HCT116 (cell line): ENCODE measurements around the gene KRTAP17-1.
"Not testable (repeated sequence)": the region's sequence is repeated elsewhere in the genome, so short reads cannot be mapped to it uniquely, and the experiment has no call there.

Experiments used
- EGR1 ChIP-seq: IDR thresholded peaks from 2 replicates; pipeline ENCODE4 v1.6.1; 2012; ENCODE audit warnings: low read depth
- EZH2 ChIP-seq: fragments of 200-600 bp; sonication (generic); IDR thresholded peaks from 2 replicates; pipeline ENCODE4 v1.6.1; 2017; ENCODE audit warnings: antibody characterized with exemption, mixed run types
- EZH2phosphoT487 ChIP-seq: fragments of 200-600 bp; IDR thresholded peaks from 2 replicates; pipeline ENCODE4 v1.6.1; 2018; ENCODE audit warnings: antibody characterized with exemption, borderline replicate concordance
- POLR2A ChIP-seq: IDR thresholded peaks from 2 replicates; pipeline ENCODE4 v1.7.0; 2011; ENCODE audit warnings: borderline replicate concordance; ENCODE audit not compliant: insufficient read depth, insufficient read length; ENCODE audit errors: extremely low read depth
- POLR2AphosphoS5 ChIP-seq: IDR thresholded peaks from 2 replicates; pipeline ENCODE4 v1.6.1; 2011; ENCODE audit warnings: mild to moderate bottlenecking, low read depth, low read length, moderate library complexity
- RAD21 ChIP-seq: IDR thresholded peaks from 2 replicates; pipeline ENCODE4 v1.6.1; 2012; ENCODE audit warnings: low read depth, mild to moderate bottlenecking
- SP1 ChIP-seq: IDR thresholded peaks from 2 replicates; pipeline ENCODE4 v1.6.1; 2012; ENCODE audit warnings: low read depth
- TF ChIP-seq, protein P1 (sequence below), 3 experiments: fragments of 200-600 bp in 1 of 3; sonication (generic) in 1 of 3; IDR thresholded peaks in 2 of 3; conservative IDR thresholded peaks in 1 of 3; 2 replicates each; pipeline ENCODE4 v1.5.1; 2012 to 2017; ENCODE audit warnings: low read depth in 2 of 3, low read length in 2 of 3, antibody characterized with exemption in 1 of 3, borderline replicate concordance in 1 of 3, control low read depth in 1 of 3, mild to moderate bottlenecking in 1 of 3, mixed read lengths in 1 of 3, mixed run types in 1 of 3, moderate library complexity in 1 of 3; ENCODE audit not compliant: insufficient read depth in 1 of 3

GRCh38 chr17:41350381-41350878, 34.9 kb upstream of the KRTAP17-1 start, which contains the start of gene KRT33A:
- TF ChIP-seq, protein P1, sequence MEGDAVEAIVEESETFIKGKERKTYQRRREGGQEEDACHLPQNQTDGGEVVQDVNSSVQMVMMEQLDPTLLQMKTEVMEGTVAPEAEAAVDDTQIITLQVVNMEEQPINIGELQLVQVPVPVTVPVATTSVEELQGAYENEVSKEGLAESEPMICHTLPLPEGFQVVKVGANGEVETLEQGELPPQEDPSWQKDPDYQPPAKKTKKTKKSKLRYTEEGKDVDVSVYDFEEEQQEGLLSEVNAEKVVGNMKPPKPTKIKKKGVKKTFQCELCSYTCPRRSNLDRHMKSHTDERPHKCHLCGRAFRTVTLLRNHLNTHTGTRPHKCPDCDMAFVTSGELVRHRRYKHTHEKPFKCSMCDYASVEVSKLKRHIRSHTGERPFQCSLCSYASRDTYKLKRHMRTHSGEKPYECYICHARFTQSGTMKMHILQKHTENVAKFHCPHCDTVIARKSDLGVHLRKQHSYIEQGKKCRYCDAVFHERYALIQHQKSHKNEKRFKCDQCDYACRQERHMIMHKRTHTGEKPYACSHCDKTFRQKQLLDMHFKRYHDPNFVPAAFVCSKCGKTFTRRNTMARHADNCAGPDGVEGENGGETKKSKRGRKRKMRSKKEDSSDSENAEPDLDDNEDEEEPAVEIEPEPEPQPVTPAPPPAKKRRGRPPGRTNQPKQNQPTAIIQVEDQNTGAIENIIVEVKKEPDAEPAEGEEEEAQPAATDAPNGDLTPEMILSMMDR (IDR thresholded peaks at IDR 0.05 in 2 of 3, conservative IDR thresholded peaks at IDR 0.05 in 1 of 3; ENCODE audit: borderline replicate concordance in 1 of 3, insufficient read depth in 1 of 3, low read depth in 2 of 3, low read length in 2 of 3), result not testable (repeated sequence)
- not testable (repeated sequence) for TF ChIP-seq POLR2AphosphoS5, SP1, POLR2A, RAD21, EGR1, EZH2phosphoT487, EZH2
